HepG2 (cell line): Measurements from ENCODE around the gene SEC63. TPM values are rescaled to one million over a fixed set of nuclear protein-coding genes. Genes with fewer than 3 reads are reported as not detected.
"Not testable (repeated sequence)": the region's sequence is repeated elsewhere in the genome, so short reads cannot be mapped to it uniquely, and the experiment has no call there.

Experiments used
- ATAC-seq: fragments of 200-7000 bp; cut with Tn5 transposase; 3 replicates; pipeline ENCODE4 v1.9.1; 2020; ENCODE audit warnings: mild to moderate bottlenecking, moderate library complexity
- BruUV-seq: library from RNA; stranded (reverse); fragments of 400-500 nt; replicated peaks from 2 replicates; lab custom pipeline; 2021; lab: Mats Ljungman, UMichigan
- CTCF ChIA-PET: fragments of 300-600 bp; formaldehyde crosslinking; extraction: SDS; loops from one replicate; lab custom pipeline; 2021; ENCODE audit warnings: low total read pairs, inconsistent platforms, low intra/inter-chr PET ratio; lab: Yijun Ruan, JAX
- POLR2A ChIA-PET: fragments of 350-600 bp; sonication (Branson Sonifier 250); formaldehyde crosslinking; loops from one replicate; lab custom pipeline; 2020; ENCODE audit warnings: antibody characterized with exemption, inconsistent platforms; lab: Yijun Ruan, JAX
- DNase-seq: peaks from one replicate; pipeline ENCODE4 v3.0.0-alpha.2; 2015; ENCODE audit warnings: low spot score
- FAIRE-seq: peaks from 3 replicates; lab custom pipeline; 2011; peaks lifted over from hg19 to GRCh38; lab: Jason Lieb, UNC
- H2AFZ ChIP-seq: one replicate; pipeline ENCODE4 v1.6.1; 2011; ENCODE audit warnings: low read length, inconsistent platforms
- H3K27ac ChIP-seq: fragments of 300-600 bp; 3 replicates; pipeline ENCODE4 v1.8.0; 2011; ENCODE audit warnings: mixed run types, mild to moderate bottlenecking, mixed read lengths, low read length, inconsistent platforms; ENCODE audit not compliant: insufficient read depth; ENCODE audit errors: extremely low read length
- H3K27me3 ChIP-seq, 2 experiments: fragments of 200-600 bp in 1 of 2; 2 replicates in 1 of 2; 3 replicates in 1 of 2; pipeline versions ENCODE4 v1.6.0 to v1.8.0; 2011; ENCODE audit warnings: low read length in 2 of 2, mild to moderate bottlenecking in 2 of 2, moderate library complexity in 2 of 2, inconsistent platforms in 1 of 2; ENCODE audit not compliant: insufficient read depth in 2 of 2, control insufficient read depth in 1 of 2
- H3K36me3 ChIP-seq, 2 experiments: fragments of 200-600 bp in 1 of 2; replicated peaks in 1 of 2; 2 replicates in 1 of 2; 3 replicates in 1 of 2; pipeline versions ENCODE4 v1.5.1 to v1.8.0; 2011; ENCODE audit warnings: low read length in 2 of 2, inconsistent platforms in 1 of 2; ENCODE audit not compliant: insufficient read depth in 2 of 2, control insufficient read depth in 1 of 2
- H3K4me1 ChIP-seq: 2 replicates; pipeline ENCODE4 v1.5.1; 2012; ENCODE audit warnings: low read length, inconsistent platforms; ENCODE audit not compliant: insufficient read depth
- H3K4me2 ChIP-seq: 2 replicates; pipeline ENCODE4 v1.6.0; 2011; ENCODE audit warnings: low read depth, low read length, inconsistent platforms
- H3K4me3 ChIP-seq, 3 experiments: fragments of 200-600 bp in 1 of 3; sonication (generic), shearing (Covaris generic) in 1 of 3; replicated peaks in 1 of 3; 2 replicates each; pipeline ENCODE4 v1.5.1; 2011 to 2016; ENCODE audit warnings: low read length in 3 of 3, inconsistent platforms in 2 of 3, low read depth in 2 of 3, mild to moderate bottlenecking in 2 of 3, control low read depth in 1 of 3, mixed read lengths in 1 of 3; ENCODE audit not compliant: insufficient read depth in 1 of 3
- H3K79me2 ChIP-seq: one replicate; pipeline ENCODE4 v1.6.1; 2011; ENCODE audit warnings: low read length, inconsistent platforms; ENCODE audit not compliant: insufficient read depth
- H3K9ac ChIP-seq: 2 replicates; pipeline ENCODE4 v1.6.0; 2011; ENCODE audit warnings: mild to moderate bottlenecking, low read depth, low read length, inconsistent platforms; ENCODE audit not compliant: insufficient read depth
- H3K9me3 ChIP-seq: 2 replicates; pipeline ENCODE4 v1.5.1; 2012; ENCODE audit warnings: mild to moderate bottlenecking, low read length
- H4K20me1 ChIP-seq: 2 replicates; pipeline ENCODE4 v1.6.0; 2011; ENCODE audit warnings: inconsistent platforms, mild to moderate bottlenecking, low read length, moderate library complexity; ENCODE audit not compliant: insufficient read depth
- CEBPG ChIP-seq: IDR thresholded peaks from 2 replicates; pipeline ENCODE4 v1.6.1; 2016
- HNRNPK ChIP-seq: fragments of 200-400 bp; formaldehyde crosslinking; IDR thresholded peaks from 2 replicates; pipeline ENCODE4 v1.6.1; 2018; ENCODE audit warnings: low read length, low read depth, moderate library complexity, mild to moderate bottlenecking; ENCODE audit not compliant: poor library complexity, severe bottlenecking
- IRF1 ChIP-seq: sonication (generic); formaldehyde crosslinking; IDR thresholded peaks from 2 replicates; pipeline ENCODE4 v1.4.0; 2020; ENCODE audit warnings: low read depth, mild to moderate bottlenecking, missing genetic modification reagents
- MAFF ChIP-seq: IDR thresholded peaks from 2 replicates; pipeline ENCODE4 v1.6.1; 2011; ENCODE audit warnings: low read depth, low read length, improper control_type of control experiment
- MAFK ChIP-seq, 2 experiments: IDR thresholded peaks in 1 of 2; conservative IDR thresholded peaks in 1 of 2; 2 replicates each; pipeline ENCODE4 v1.6.1; 2011; ENCODE audit warnings: improper control_type of control experiment in 2 of 2, low read length in 2 of 2
- SALL2 ChIP-seq: sonication (generic); formaldehyde crosslinking; IDR thresholded peaks from 2 replicates; pipeline ENCODE4 v1.8.1; 2023; ENCODE audit warnings: mild to moderate bottlenecking, missing genetic modification reagents, inconsistent platforms
- SNAPC5 ChIP-seq: sonication (generic); formaldehyde crosslinking; IDR thresholded peaks from 2 replicates; pipeline ENCODE4 v1.8.1; 2023; ENCODE audit warnings: mild to moderate bottlenecking, missing genetic modification reagents, borderline replicate concordance
- ZNF333 ChIP-seq: sonication (generic); formaldehyde crosslinking; IDR thresholded peaks from 2 replicates; pipeline ENCODE4 v1.4.0; 2020; ENCODE audit warnings: mild to moderate bottlenecking, missing genetic modification reagents, borderline replicate concordance
- ZNF350 ChIP-seq: sonication (generic); formaldehyde crosslinking; IDR thresholded peaks from 2 replicates; pipeline ENCODE4 v1.4.0; 2020; ENCODE audit warnings: mild to moderate bottlenecking, low read depth, missing genetic modification reagents, borderline replicate concordance
- ZNF850 ChIP-seq: sonication (generic); formaldehyde crosslinking; conservative IDR thresholded peaks from 2 replicates; pipeline ENCODE4 v1.9.0; 2021; ENCODE audit warnings: mild to moderate bottlenecking, missing genetic modification reagents
- WGBS: methylation state at CpG from one replicate; pipeline ENCODE4 v1.1.6; 2017; ENCODE audit warnings: low lambda C conversion rate; 5-methylcytosine and 5-hydroxymethylcytosine counted together
- in situ Hi-C: cut with HindIII; loops from 2 replicates; pipeline ENCODE4 v1.10.0; 2017; ENCODE audit warnings: low pct_unique_long_range_greater_than_20kb; ENCODE audit not compliant: extremely low pct_ligation_motif_present
- intact Hi-C: fragments of 100-400 bp; cut with micrococcal nuclease; formaldehyde crosslinking; loops from one replicate; pipeline ENCODE4 v1.10.0; 2022; ENCODE audit not compliant: unreplicated experiment
- polyA plus RNA-seq, 8 experiments: library from polyadenylated mRNA; depleted of rRNA in 3 of 8; stranded (reverse) in 7 of 8; unstranded in 1 of 8; fragments of >200 nt; fragmentation: Illumina TruSeq in 4 of 8; extraction: Trizol in 4 of 8; gene quantifications; 2 replicates each; pipeline versions ENCODE4 v1.2.1 to v1.2.3, GENCODE V29; 2011 to 2016; ENCODE audit warnings: low read depth in 4 of 8, missing spikeins in 1 of 8, mixed read lengths in 1 of 8; ENCODE audit not compliant: insufficient read depth in 1 of 8
- total RNA-seq, 5 experiments: library from RNA; depleted of rRNA; stranded (reverse); fragments of >200 nt; fragmentation: Illumina TruSeq; extraction: Trizol; gene quantifications; 2 replicates each; pipeline ENCODE4 v1.2.3, GENCODE V29; 2016; ENCODE audit warnings: low read depth in 1 of 5

SEC63 gene
- total and polyA plus RNA-seq, 2 of the 13 experiments (the other 11 are each of a cell fraction or from before 2014, with no cell fraction given): 20.2 to 45.9 TPM

GRCh38 chr6:107871512-107871911 is 86.5 kb downstream of the SEC63 start:
- FAIRE-seq: not testable (repeated sequence)
- WGBS: 92% methylated on average over 1 of the region's 1 CpG

GRCh38 chr6:107871016-107871415 is 87.0 kb downstream of the SEC63 start:
- no peak overlapping the region for H3K27ac ChIP-seq
- 94% methylated on average over 4 of the region's 4 CpGs for WGBS
- H3K4me2 ChIP-seq: no peak overlapping the region
- intact Hi-C loops (no loop called here), in situ Hi-C loops (no loop called here)
- H3K4me1 ChIP-seq: no peaks in the 10 kb centered on the region
- no peak for ATAC-seq
- H3K4me3 ChIP-seq: no peak overlapping the region
- TF ChIP-seq SNAPC5 (no peak), HNRNPK (no peak), ZNF850 (CRISPR knock-in tag) (no peak), ZNF350 (CRISPR knock-in tag) (no peak), SALL2 (CRISPR knock-in tag) (no peak), ZNF333 (CRISPR knock-in tag) (no peak), IRF1 (CRISPR knock-in tag) (no peak), CEBPG (no peak)
- H3K79me2 ChIP-seq: no peaks in the 10 kb centered on the region
- no peaks in the 10 kb centered on the region for H4K20me1 ChIP-seq
- CTCF ChIA-PET: no interaction called here
- no peak overlapping the region for H2AFZ ChIP-seq
- BruUV-seq: TSS peak; percentile 63
- no peak for FAIRE-seq
- POLR2A ChIA-PET: no interaction called here
- no peaks in the 10 kb centered on the region for H3K9me3 ChIP-seq
- H3K9ac ChIP-seq: no peak overlapping the region
- DNase-seq: no peak
- peaks cover 3 to 48% of the 10 kb centered on the region in 2 experiments; a peak in 4 of 5 replicates for H3K36me3 ChIP-seq
- no peaks in the 10 kb centered on the region for H3K27me3 ChIP-seq

More at GRCh38 chr6:107871512-107871911, 86.5 kb downstream of the SEC63 start:
- H3K9me3 ChIP-seq, H3K9ac ChIP-seq, BruUV-seq, intact Hi-C loops, DNase-seq, H3K79me2 ChIP-seq, H3K4me3 ChIP-seq, ATAC-seq, H3K27me3 ChIP-seq, H3K27ac ChIP-seq, CTCF ChIA-PET, H2AFZ ChIP-seq, H4K20me1 ChIP-seq, in situ Hi-C loops, H3K4me1 ChIP-seq, H3K4me2 ChIP-seq, POLR2A ChIA-PET: not testable (repeated sequence)
- TF ChIP-seq MAFK (conservative IDR thresholded peaks at IDR 0.05 in 1 of 2, IDR thresholded peaks at IDR 0.05 in 1 of 2; ENCODE audit: low read length in 2 of 2): peak; percentile 40 to 58
- peak; percentile 52 for TF ChIP-seq MAFF
- H3K36me3 ChIP-seq: peaks cover 3 to 50% of the 10 kb centered on the region in 2 experiments; a peak in 4 of 5 replicates
